Neural crest cell (in vitro differentiated cells): Measurements from ENCODE around the gene ATP8A1. TPM values are rescaled to one million over a fixed set of nuclear protein-coding genes. Genes with fewer than 3 reads are reported as not detected.

Source experiments
- DNase-seq: peaks from one replicate; pipeline ENCODE4 v3.0.0; 2021; ENCODE audit warnings: low read depth, mixed read lengths, low spot score
- H3K27ac Mint-ChIP-seq: one replicate; pipeline ENCODE4 v1.8.0; 2021; ENCODE audit warnings: mild to moderate bottlenecking, mixed read lengths; ENCODE audit not compliant: unreplicated experiment
- H3K27me3 Mint-ChIP-seq: 2 replicates; pipeline ENCODE4 v1.8.0; 2021; ENCODE audit warnings: low read depth, mild to moderate bottlenecking, mixed read lengths
- H3K36me3 Mint-ChIP-seq: 2 replicates; pipeline ENCODE4 v1.8.0; 2021; ENCODE audit warnings: low read depth, mild to moderate bottlenecking, mixed read lengths
- H3K4me1 Mint-ChIP-seq: 2 replicates; pipeline ENCODE4 v1.8.0; 2021; ENCODE audit warnings: mixed read lengths
- H3K4me3 Mint-ChIP-seq: one replicate; pipeline ENCODE4 v1.8.0; 2021; ENCODE audit warnings: mild to moderate bottlenecking, mixed read lengths
- H3K9me3 Mint-ChIP-seq: 2 replicates; pipeline ENCODE4 v1.8.0; 2021; ENCODE audit warnings: mixed read lengths
- total RNA-seq: library from RNA; stranded (reverse); gene quantifications from 2 replicates; pipeline ENCODE4 v1.2.1, GENCODE V29; 2021
- TF ChIP-seq, protein P1 (sequence below): fragments of 200-600 bp; sonication (generic); conservative IDR thresholded peaks from 2 replicates; pipeline ENCODE4 v1.5.0; 2021; ENCODE audit warnings: antibody characterized with exemption, mild to moderate bottlenecking

Gene ATP8A1
- total RNA-seq, 1 donor from 2014 or later, result 11.9 TPM

DNA sequence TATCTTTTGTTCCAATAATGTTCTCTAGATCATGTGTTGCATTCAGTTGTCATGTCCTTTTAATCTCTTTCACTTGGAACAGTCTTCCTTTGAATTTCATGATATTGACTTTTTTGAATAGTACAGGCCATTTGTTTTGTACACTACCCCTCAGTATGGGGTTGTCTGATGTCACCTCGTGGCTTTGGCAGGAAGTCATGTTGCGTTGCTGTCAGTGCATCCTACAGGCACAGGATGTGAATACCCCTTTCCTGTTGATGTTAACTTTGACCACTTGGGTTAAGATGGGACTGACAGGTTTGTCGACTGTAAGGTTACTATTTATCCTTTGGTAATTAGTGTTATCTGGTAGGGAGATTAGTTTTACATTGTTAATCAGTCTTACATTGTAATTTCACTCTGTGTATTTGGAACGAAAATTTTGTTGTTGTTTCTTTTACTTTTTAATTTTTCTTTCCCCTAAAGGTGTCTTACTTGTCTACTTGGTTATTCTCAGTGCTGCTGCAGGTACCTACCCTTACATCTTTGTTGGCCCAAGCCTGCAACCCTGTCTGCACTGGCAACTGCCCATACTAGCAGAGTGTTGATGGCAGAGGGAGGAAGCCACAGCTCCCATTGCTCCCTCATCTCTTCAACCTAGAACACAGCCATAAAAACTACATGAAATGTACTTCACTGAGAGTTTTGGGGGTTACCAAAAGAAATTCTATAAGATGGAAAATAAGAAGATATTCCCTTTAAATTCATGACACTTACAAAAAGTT is 14.7 kb upstream of the ATP8A1 start:
- Mint-ChIP-seq H3K36me3 (no peaks in the 10 kb centered on the region), H3K4me1 (no peaks in the 10 kb centered on the region), H3K27ac (no peak overlapping the region), H3K27me3 (peaks cover 6% of the 10 kb centered on the region), H3K9me3 (peaks cover 4% of the 10 kb centered on the region), H3K4me3 (no peak overlapping the region)
- TF ChIP-seq, protein P1, sequence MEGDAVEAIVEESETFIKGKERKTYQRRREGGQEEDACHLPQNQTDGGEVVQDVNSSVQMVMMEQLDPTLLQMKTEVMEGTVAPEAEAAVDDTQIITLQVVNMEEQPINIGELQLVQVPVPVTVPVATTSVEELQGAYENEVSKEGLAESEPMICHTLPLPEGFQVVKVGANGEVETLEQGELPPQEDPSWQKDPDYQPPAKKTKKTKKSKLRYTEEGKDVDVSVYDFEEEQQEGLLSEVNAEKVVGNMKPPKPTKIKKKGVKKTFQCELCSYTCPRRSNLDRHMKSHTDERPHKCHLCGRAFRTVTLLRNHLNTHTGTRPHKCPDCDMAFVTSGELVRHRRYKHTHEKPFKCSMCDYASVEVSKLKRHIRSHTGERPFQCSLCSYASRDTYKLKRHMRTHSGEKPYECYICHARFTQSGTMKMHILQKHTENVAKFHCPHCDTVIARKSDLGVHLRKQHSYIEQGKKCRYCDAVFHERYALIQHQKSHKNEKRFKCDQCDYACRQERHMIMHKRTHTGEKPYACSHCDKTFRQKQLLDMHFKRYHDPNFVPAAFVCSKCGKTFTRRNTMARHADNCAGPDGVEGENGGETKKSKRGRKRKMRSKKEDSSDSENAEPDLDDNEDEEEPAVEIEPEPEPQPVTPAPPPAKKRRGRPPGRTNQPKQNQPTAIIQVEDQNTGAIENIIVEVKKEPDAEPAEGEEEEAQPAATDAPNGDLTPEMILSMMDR, result no peak
- DNase-seq, result no peak

DNA sequence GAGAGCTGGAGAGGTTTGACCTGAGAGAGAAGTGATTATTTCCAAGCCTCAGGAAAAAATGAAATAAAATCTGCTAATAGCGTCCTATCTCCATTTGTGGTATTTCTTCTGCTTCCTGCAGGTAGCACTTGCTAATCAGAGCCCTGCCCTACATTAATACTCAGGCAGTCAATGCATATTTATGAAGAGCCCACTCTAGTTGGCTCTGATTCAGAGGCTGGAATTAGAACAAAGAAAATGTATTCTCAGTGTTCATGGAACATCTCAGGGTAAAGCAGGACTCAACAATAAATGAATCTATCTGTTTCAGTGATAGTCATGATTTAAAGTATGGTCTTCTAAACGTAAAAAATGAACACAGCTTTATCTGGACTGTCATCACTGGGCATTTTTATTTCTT is 1.4 kb upstream of the ATP8A1 start:
- Mint-ChIP-seq H3K4me1 (peaks cover 41% of the 10 kb centered on the region), H3K27me3 (peaks cover 3% of the 10 kb centered on the region), H3K36me3 (peaks cover 1% of the 10 kb centered on the region), H3K4me3 (peak overlapping the region; percentile 93), H3K27ac (no peak overlapping the region), H3K9me3 (no peaks in the 10 kb centered on the region)
- TF ChIP-seq, protein P1, result no peak
- DNase-seq, result no peak

- Mint-ChIP-seq H3K27me3 (no peaks in the 10 kb centered on the region), H3K9me3 (peaks cover 2% of the 10 kb centered on the region), H3K4me1 (peaks cover 46% of the 10 kb centered on the region), H3K36me3 (peaks cover 5% of the 10 kb centered on the region), H3K4me3 (peak overlapping the region; percentile 92), H3K27ac (no peak overlapping the region)
- peak; percentile 26 for DNase-seq
- TF ChIP-seq, protein P1, result no peak
Observed at GRCh38 chr4:42656679-42656943, 294 bp downstream of the ATP8A1 start.

- H3K9me3 Mint-ChIP-seq, result peaks cover 2% of the 10 kb centered on the region
- TF ChIP-seq, protein P1, result peak; percentile 14
Observed at GRCh38 chr4:42655921-42656678, 805 bp downstream of the ATP8A1 start.

GRCh38 chr4:42655269-42655637 is 1.7 kb downstream of the ATP8A1 start:
- peaks cover 8% of the 10 kb centered on the region for H3K36me3 Mint-ChIP-seq
- peaks cover 46% of the 10 kb centered on the region for H3K4me1 Mint-ChIP-seq
- peaks cover 2% of the 10 kb centered on the region for H3K9me3 Mint-ChIP-seq
- H3K27me3 Mint-ChIP-seq, result no peaks in the 10 kb centered on the region
- no peak overlapping the region for H3K27ac Mint-ChIP-seq
- no peak for DNase-seq
- peak overlapping the region; percentile 92 for H3K4me3 Mint-ChIP-seq
- TF ChIP-seq, protein P1, result no peak

More at GRCh38 chr4:42655921-42656678, 805 bp downstream of the ATP8A1 start:
- peak overlapping the region; percentile 7 for H3K27ac Mint-ChIP-seq
- H3K4me1 Mint-ChIP-seq, result peaks cover 46% of the 10 kb centered on the region
- H3K27me3 Mint-ChIP-seq, result no peaks in the 10 kb centered on the region
- DNase-seq, result peak; percentile 25
- H3K36me3 Mint-ChIP-seq, result peaks cover 5% of the 10 kb centered on the region
- peak overlapping the region; percentile 92 for H3K4me3 Mint-ChIP-seq
